Neural progenitor cell (in vitro differentiated cells): Measurements from ENCODE around the gene HS6ST3.

Experiments
- EZH2phosphoT487 ChIP-seq: fragments of 200-600 bp; sonication (generic); IDR thresholded peaks from 2 replicates; pipeline ENCODE4 v1.6.1; 2017; ENCODE audit warnings: antibody characterized with exemption
- TF ChIP-seq, protein P1 (sequence below): fragments of 200-600 bp; sonication (generic); IDR thresholded peaks from 2 replicates; pipeline ENCODE4 v1.5.1; 2017; ENCODE audit warnings: antibody characterized with exemption, mild to moderate bottlenecking

DNA sequence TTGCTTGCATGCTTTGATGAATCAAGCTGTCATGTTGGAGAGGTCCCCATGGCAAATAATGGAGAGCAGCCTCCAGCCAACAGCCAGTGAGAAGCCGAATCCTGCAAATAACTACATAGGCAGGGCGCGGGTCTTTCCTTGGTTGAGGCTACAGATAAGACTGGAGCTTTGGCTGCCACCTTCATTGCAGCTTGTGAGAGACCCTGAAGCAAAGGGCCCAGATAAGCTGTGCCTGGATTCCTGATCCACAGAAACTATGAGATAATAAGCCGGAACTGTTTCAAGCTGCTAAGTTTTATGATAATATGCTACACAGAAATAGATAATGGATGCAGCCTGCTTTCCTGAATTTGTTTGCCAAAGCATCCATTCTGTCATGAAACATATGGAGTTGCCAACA, 257.0 kb downstream of the HS6ST3 start:
- TF ChIP-seq, protein P1, sequence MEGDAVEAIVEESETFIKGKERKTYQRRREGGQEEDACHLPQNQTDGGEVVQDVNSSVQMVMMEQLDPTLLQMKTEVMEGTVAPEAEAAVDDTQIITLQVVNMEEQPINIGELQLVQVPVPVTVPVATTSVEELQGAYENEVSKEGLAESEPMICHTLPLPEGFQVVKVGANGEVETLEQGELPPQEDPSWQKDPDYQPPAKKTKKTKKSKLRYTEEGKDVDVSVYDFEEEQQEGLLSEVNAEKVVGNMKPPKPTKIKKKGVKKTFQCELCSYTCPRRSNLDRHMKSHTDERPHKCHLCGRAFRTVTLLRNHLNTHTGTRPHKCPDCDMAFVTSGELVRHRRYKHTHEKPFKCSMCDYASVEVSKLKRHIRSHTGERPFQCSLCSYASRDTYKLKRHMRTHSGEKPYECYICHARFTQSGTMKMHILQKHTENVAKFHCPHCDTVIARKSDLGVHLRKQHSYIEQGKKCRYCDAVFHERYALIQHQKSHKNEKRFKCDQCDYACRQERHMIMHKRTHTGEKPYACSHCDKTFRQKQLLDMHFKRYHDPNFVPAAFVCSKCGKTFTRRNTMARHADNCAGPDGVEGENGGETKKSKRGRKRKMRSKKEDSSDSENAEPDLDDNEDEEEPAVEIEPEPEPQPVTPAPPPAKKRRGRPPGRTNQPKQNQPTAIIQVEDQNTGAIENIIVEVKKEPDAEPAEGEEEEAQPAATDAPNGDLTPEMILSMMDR = no peak
- TF ChIP-seq EZH2phosphoT487 = no peak
